Inflammatory macrophage treated with lipopolysaccharide for 1 hour (primary cell): ENCODE data around the gene FHIP2A.

Experiments used
- DNase-seq, 2 donors: peaks; one replicate each; pipeline ENCODE4 v3.0.0-alpha.2; 2020 to 2022

FHIP2A gene

DNA sequence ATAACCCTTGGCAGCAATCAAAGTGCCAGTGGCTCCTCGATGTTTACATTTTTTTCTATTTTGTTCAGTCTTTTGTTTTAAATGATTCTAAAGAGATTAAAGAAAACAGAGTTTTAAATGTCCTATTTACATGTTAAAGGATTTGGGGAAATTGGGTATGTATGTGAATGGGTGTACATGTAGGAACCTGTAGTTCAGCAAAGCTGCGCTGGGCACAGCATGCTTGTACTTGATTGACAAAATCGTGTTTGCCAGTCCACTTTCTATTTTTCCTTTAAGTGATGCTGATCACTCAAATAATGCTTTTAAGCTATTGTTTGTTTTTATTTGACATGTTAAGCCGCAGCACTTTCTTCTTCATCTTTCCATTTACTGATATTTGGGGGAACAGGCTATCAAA is 40.9 kb downstream of the FHIP2A start:
- DNase-seq, result no peak

DNA sequence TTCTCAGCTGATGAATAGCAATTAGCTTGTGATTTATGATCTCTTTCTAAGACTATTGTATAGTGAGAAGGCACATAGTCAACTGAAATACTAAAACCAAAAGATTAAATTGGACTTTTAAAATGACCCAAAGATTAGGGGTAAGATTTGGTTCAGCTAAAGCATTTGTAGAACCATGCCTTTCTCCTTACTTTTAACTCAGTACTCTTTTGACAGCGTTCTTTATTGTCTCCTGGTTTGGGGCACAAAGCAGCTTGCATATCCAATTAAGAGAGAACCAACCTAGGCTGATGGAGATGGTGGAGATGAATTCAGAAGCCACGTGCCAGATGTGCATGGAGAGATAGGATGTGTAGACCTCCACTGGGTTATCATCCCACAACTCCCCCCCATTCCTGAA is 45.8 kb downstream of the FHIP2A start:
- no peak for DNase-seq

DNA sequence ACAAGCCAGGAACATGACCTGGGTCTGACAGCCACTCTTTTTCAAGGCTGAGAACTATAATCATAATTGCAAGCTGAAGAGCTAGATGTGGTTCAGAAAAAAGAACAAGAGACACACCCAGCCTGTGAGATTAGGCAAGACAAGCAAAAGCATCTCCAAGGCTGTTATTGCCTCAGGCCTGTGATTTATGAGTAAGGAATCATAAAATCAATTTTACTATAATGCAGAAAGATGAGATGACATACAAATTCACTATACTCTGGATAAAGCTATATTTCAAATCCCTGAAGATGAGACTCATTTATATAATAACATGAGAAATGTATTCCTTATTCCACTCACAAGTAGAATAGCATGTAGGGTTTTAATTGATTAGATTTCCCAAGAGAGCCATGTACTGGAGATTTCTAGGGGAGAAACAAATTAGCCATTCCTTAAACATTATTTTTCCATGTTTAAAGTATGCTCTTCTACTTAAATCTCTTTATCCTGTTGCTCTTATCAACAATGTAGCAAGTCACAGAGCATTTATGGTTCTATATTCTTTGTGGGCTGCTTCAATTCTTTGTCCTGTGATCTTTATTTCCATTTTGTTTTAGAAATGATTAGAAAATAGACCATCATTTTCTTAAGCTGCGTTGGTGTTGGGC is 47.4 kb downstream of the FHIP2A start:
- DNase-seq, result no peak

DNA sequence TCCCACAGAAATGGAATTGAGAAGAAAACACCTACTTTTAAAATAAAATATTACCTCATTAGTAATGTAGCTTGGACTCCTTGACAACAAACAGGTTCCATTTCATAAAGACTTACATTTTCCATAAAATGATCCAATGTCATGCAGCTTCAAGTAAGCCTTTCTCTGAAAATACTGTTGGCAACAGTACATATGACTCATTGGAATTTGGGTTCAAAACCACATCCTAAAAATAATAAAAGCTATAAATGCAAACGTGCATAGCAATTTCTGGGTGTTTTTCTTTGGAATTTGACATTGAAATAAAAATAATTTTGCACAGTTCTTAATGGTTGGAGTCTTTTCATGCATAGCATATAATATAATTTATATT is 47.9 kb downstream of the FHIP2A start:
- no peak for DNase-seq

DNA sequence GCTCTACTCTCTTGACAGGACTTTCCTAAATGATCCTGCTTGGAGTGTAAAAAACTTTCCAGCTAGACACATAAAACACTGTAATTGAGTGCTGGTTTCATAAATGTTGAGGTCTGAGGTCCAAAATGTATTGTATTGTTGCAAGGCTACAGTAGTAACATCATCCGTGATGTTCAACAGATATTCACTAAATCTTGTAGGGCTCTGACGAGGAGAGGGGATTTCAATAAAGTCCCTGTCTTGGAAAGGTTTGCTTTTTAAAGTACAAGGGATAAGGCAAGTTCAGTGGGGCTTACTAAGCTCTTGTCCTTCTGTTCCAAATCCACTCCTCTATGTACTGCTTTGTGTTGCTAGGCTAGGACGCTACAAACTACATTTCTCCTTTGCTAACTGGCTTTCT is 48.9 kb downstream of the FHIP2A start:
- no peak for DNase-seq

DNA sequence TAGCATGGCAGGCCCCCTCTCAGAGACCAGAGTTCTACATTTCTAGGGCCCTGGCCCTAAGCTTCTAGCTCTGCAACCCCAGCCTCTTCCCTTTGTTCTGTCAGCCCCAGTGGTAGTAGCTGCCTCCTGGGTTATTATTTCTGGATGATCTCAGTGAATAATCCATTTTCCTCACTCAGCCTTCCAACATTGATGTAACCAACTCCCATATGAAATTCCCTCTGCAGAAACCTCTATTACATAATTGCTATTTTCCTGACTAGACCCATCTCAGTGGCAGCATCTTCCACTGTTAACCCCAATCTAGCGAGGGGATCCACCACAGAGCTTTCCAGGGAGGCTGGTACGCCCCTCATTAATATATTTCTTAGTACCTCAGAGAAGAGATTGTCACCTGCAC is 49.8 kb downstream of the FHIP2A start:
- DNase-seq, result no peak
